HL-60 (cell line): ENCODE measurements around the gene GPR107.

Experiments used
- GABPA ChIP-seq: IDR thresholded peaks from 2 replicates; pipeline ENCODE4 v1.6.1; 2012; ENCODE audit warnings: low read depth
- POLR2AphosphoS5 ChIP-seq: IDR thresholded peaks from 2 replicates; pipeline ENCODE4 v1.6.1; 2012; ENCODE audit warnings: low read depth
- REST ChIP-seq: IDR thresholded peaks from 2 replicates; pipeline ENCODE4 v1.6.1; 2012; ENCODE audit warnings: low read depth; ENCODE audit not compliant: insufficient replicate concordance
- SPI1 ChIP-seq: IDR thresholded peaks from 2 replicates; pipeline ENCODE4 v1.6.1; 2012; ENCODE audit warnings: low read depth, mild to moderate bottlenecking, borderline replicate concordance
- TF ChIP-seq, protein P1 (sequence below): IDR thresholded peaks from one replicate; pipeline ENCODE4 v1.5.1; 2011; ENCODE audit warnings: low read length, control low read depth, inconsistent platforms; ENCODE audit not compliant: insufficient read depth

- TF ChIP-seq, protein P1, sequence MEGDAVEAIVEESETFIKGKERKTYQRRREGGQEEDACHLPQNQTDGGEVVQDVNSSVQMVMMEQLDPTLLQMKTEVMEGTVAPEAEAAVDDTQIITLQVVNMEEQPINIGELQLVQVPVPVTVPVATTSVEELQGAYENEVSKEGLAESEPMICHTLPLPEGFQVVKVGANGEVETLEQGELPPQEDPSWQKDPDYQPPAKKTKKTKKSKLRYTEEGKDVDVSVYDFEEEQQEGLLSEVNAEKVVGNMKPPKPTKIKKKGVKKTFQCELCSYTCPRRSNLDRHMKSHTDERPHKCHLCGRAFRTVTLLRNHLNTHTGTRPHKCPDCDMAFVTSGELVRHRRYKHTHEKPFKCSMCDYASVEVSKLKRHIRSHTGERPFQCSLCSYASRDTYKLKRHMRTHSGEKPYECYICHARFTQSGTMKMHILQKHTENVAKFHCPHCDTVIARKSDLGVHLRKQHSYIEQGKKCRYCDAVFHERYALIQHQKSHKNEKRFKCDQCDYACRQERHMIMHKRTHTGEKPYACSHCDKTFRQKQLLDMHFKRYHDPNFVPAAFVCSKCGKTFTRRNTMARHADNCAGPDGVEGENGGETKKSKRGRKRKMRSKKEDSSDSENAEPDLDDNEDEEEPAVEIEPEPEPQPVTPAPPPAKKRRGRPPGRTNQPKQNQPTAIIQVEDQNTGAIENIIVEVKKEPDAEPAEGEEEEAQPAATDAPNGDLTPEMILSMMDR = no peak
- no peak for TF ChIP-seq SPI1
- no peak for TF ChIP-seq POLR2AphosphoS5
- TF ChIP-seq GABPA = no peak
- TF ChIP-seq REST = no peak
Measured at GRCh38 chr9:130008538-130008937, 45.2 kb upstream of the GPR107 start.
